ENCODE data around the gene NCMAP.

The NCMAP gene

GRCh38 chr1:24621121-24621520 lies 65.2 kb downstream of the NCMAP start:
- DNase-seq (ENCODE audit: low spot score), result no peak

GRCh38 chr1:24622218-24622617 lies 66.3 kb downstream of the NCMAP start:
- DNase-seq (ENCODE audit: low spot score), result no peak

- no peak for DNase-seq (ENCODE audit: low spot score)
Observed at GRCh38 chr1:24632832-24633175, 76.9 kb downstream of the NCMAP start.

GRCh38 chr1:24635195-24635843 lies 79.4 kb downstream of the NCMAP start:
- peak; percentile 50 for DNase-seq (ENCODE audit: low spot score)

- DNase-seq (ENCODE audit: low spot score), result no peak
Observed at GRCh38 chr1:24636661-24637357, 80.9 kb downstream of the NCMAP start.

GRCh38 chr1:24639094-24639493 lies 83.2 kb downstream of the NCMAP start:
- DNase-seq (ENCODE audit: low spot score), result no peak

- no peak for DNase-seq (ENCODE audit: low spot score)
Observed at GRCh38 chr1:24639881-24640280, 84.0 kb downstream of the NCMAP start.

GRCh38 chr1:24640288-24640687 lies 84.4 kb downstream of the NCMAP start:
- no peak for DNase-seq (ENCODE audit: low spot score)

GRCh38 chr1:24641646-24642151 lies 85.8 kb downstream of the NCMAP start:
- DNase-seq (ENCODE audit: low spot score), result no peak

- peak; percentile 99 for DNase-seq (ENCODE audit: low spot score)
Observed at GRCh38 chr1:24642481-24643362, 86.8 kb downstream of the NCMAP start, which contains the start of gene SRRM1. TSS of gene SRRM1 (plus strand) at chr1:24643302. CDS start at chr1:24643327, 25 bp downstream.

GRCh38 chr1:24643363-24644099 lies 87.6 kb downstream of the NCMAP start:
- no peak for DNase-seq (ENCODE audit: low spot score)

- DNase-seq (ENCODE audit: low spot score), result peak; percentile 10
Observed at GRCh38 chr1:24644100-24644384, 88.2 kb downstream of the NCMAP start.

GRCh38 chr1:24648919-24649318 lies 93.0 kb downstream of the NCMAP start:
- no peak for DNase-seq (ENCODE audit: low spot score)

GRCh38 chr1:24652382-24652781 lies 96.5 kb downstream of the NCMAP start:
- DNase-seq (ENCODE audit: low spot score), result no peak

GRCh38 chr1:24654010-24654409 lies 98.1 kb downstream of the NCMAP start:
- no peak for DNase-seq (ENCODE audit: low spot score)

GRCh38 chr1:24656046-24656445 lies 100.2 kb downstream of the NCMAP start:
- no peak for DNase-seq (ENCODE audit: low spot score)

- no peak for DNase-seq (ENCODE audit: low spot score)
Observed at GRCh38 chr1:24657781-24658180, 101.9 kb downstream of the NCMAP start.
